Measurements from ENCODE around the gene AURKAIP1.
"Not testable (repeated sequence)": the region's sequence is repeated elsewhere in the genome, so short reads cannot be mapped to it uniquely, and the experiment has no call there.

Gene AURKAIP1

DNA sequence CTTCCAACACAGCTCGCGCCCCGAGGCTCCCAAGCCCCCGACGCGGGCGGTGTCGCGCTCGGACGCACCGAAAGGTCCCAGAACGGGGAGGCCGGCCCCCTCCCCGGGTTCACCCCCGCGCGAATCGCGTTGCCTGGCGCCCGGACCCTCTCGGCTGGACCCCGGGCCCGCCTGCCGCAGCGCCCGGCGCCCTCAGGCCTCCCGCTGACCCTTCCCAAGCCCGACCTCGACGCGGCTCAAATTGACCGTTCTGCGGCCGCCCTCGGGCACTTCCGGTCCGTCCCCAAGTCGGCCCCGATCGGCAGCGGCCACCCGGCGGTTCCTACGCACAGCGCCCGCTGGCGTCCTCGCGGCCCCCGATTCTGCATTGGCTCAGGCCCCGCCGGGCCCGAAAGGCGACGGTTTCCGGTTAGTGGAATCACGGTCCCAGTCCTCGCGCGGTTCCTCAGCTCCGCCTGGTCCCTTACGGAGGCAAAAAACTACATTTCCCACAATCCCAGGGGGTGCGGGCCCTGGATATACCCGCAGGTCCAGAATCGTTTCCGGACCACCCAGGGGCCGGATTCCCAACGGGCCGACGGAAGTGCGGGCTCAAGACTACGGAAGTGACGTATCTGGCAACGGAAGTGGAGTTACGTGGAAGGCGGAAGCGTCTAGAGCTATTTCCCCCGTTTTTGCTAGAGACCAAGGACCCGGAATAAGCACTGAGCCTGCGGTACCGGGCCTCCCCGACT is at the start of gene AURKAIP1:
TSS of gene AURKAIP1 (minus strand) at position 279 of the 734 bp plus-strand sequence. CDS start 451 bp downstream, outside the sequence.
- peak; percentile 95 for DNase-seq (ENCODE audit: low read depth)

DNA sequence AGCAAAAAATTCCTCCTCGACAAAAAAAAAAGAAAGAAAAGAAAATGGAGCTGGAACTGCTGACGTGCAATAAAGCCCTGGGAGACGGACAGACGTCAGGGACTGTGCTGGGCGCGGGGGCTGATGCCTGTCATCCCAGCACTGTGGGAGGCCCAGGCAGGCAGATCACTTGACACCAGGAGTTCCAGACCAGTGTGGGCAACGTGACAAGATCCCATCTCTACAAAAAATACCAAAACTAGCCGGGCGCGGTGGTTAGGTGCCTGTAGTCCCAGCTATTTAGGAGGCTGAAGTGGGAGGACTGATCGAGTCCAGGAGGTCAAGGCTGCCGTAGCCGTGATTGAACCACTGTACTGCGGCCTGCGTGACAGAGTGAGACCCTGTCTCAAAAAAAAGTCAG is 49.7 kb upstream of the AURKAIP1 start:
- DNase-seq (ENCODE audit: low read depth): no peak

DNA sequence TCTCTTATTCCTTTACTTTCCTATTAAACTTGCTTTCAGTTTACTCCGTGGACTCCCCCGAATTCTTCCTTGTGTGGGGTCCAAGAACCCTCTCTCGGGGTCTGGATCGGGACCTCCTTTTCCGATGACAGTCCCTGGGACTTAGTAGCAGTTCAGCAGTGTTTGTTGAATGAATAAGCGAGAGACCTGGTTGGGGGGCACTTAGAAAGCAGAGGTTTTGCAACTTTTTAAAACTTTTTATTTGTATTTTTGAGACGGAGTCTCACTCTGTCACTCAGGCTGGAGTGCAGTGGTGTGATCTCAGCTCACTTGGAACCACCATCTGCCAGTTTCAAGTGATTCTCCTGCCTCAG is 48.2 kb upstream of the AURKAIP1 start:
- DNase-seq (ENCODE audit: low read depth): no peak

DNA sequence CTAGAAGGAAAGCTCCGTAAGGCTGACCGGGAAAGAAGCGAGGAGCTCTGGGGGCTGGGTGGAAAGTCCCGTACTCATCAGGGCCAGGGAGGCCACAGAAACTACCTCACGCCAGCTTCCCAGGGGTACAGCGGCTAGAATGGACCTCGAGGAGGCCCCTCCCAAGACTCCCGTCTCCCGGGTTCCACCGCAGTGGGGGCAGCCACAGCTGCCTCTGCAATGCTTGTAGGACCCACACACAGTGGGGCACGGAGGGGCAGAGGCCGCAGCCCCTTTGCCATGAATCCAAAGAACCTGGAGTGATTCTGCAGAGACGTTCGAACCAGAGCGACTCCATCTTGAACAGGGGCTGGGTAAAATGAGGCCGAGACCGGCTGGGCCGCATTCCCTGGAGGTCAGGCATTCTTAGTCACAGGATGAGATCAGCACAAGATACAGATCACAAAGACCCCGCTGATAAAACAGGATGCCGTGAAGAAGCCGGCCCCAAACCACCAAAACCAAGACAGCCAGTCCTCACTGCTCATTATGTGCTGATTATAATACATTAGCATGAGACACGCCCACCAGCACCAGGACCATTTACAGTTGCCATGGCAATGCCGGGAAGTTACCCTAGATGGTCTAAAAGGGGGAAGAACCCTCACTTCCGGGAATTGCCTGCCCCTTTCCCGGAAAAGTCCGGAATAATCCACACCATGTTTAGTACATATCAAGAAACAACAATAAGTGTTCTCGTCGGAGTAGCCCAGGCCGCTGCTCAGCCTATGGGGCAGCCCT is 47.6 kb upstream of the AURKAIP1 start:
- DNase-seq (ENCODE audit: low read depth): no peak

DNA sequence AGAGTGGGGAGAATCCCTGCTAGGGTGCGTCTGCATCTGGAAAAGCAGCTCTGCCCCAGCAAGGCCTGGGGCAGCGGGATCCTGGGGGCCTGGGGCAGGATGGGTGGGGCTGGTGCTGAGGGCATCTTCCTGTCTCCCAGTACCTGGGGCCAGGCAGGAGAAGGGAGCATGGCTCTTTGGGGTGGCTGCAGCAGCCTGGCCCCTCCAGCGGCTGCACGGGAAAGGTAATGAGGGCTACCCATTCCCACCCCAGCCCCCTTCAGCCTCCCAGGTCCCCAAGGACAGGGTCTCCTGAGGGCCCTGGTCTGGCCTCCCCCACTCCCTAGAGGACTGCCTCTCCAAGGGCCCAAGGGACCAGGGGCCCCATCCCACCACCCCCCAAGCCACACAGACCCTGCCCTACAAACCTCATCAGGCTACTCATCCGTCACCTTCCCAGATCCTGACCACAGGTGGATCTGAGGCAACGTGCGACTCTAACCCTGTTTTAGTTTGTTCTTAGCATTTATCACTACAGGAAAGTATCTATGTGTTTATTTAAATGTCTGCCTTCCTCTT is 47.0 kb upstream of the AURKAIP1 start:
- no peak for DNase-seq (ENCODE audit: low read depth)

DNA sequence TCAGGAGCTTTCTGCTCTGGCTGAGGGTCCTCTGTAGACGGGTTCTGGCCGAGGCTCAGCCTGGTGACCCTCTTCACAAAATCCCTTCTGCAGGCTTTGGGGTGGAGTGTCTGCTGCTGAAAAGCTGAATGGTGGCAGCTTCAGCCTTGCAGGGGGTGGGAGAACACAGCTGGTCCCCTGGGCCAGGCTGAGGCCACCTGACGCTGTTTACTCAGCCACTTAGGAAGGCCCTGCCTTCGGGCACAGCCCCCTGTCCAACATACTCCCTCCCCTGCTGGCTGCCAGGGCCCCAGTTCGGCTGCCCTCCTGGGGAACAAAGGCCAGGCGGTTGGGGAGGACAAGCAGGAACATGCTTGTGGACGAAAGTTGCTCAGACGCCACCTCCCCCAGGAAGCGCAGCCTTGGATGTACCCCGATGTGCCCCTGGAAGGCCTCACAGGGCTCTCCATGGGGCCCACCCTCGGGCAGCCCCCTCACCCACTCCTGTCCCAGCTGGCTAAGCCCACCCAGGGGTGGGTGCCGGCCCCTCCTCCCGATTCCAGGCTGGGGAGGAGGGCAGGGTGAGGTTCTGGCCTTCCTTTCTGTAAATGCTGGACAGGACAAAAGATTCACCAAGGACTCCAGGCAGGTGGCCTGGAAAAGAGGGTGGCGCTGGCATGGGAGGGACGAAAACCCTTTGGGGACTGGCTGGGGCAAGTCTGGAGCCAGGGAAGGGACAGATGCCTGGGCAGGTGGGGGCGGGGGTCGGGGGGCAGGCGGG is 46.3 kb upstream of the AURKAIP1 start, which contains the start of gene ANKRD65:
TSS of gene ANKRD65 (minus strand) at position 130 of the 760 bp plus-strand sequence. CDS start 271 bp downstream, outside the sequence.
- DNase-seq (ENCODE audit: low read depth): no peak

DNA sequence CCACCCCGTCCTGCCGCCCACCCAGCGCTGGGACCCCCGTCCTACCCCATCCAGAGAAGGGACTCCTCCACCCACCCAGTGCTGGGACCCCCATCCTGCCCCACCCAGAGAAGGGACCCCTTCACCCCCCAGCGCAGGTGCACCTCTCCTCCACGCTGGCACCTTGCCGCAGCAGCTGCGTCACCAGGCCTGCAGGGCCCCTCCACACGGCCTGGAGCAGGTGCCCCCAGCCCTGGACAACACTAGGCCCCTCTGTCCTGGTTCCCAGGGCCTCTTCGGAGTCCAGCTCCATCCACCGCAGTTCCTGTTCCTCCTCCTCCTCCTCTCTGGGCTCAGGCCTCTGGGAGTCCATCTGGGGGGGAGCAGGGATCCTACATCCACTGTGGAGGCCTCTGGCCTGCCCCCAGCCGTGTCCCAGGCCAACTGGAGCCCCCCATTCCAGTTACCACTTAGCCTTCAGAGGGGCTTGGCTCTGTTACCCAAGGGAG is 45.7 kb upstream of the AURKAIP1 start:
- no peak for DNase-seq (ENCODE audit: low read depth)

DNA sequence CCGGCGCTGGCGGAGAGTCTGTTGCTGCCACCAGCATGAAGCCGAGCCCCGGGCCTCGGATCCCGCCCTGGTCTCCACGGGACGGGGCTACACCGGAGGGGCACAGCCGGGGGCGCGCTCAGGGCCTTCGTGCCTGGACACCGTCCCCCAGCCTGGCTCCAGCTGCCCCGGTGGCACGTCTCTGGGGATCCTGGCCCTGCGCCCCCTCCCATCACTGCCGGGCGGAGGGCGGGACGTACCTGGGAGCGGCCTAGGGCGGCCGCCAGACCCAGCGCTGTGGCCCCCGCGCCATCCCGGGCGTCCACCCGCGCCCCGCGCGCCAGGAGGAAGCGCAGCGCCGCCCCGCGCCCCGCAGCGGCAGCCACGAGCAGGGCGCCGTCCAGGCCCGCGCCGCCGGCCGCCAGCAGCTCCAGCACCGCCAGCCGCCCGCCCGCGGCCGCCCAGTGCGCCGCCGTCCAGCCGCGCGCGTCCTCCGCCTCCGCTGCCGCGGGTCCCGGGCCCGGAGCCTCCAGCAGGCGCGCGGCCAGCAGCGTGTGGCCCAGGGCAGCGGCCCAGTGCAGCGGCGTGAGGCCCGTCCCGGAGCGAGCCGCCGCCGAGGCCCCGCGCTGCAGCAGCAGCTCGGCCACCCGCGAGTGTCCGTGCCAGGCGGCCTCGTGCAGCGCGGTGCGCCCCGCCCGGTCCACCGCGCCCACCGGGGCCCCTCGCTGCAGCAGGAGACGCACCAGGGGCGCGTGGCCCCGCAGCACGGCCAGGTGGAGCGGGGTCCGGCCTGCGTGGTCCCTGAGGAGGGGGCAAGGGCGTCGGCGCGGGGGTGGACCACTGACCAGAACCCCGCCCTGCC is 45.0 kb upstream of the AURKAIP1 start:
- DNase-seq (ENCODE audit: low read depth): no peak

DNA sequence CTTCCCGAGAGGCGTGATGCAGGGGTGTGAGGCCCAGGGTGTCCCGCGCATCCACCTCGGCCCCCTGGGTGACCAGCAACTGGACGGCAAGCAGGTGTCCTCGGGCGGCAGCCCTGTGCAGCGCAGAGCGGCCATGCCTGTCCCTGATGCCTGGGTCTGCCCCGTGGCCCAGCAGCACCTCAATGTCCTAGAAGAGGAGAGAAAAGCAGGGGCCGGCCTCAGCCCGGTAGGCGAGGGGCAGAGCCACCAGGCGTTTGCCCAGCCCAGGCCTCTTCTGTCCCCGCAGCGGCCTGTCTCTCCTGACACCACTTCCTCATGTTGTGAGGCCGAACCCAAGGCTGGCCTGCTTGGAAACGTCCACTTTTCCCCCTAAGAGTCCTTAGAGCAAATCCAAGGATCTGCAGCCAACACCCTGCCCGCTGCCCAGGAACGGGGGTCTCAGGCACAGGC is 44.4 kb upstream of the AURKAIP1 start:
- DNase-seq (ENCODE audit: low read depth): no peak

DNA sequence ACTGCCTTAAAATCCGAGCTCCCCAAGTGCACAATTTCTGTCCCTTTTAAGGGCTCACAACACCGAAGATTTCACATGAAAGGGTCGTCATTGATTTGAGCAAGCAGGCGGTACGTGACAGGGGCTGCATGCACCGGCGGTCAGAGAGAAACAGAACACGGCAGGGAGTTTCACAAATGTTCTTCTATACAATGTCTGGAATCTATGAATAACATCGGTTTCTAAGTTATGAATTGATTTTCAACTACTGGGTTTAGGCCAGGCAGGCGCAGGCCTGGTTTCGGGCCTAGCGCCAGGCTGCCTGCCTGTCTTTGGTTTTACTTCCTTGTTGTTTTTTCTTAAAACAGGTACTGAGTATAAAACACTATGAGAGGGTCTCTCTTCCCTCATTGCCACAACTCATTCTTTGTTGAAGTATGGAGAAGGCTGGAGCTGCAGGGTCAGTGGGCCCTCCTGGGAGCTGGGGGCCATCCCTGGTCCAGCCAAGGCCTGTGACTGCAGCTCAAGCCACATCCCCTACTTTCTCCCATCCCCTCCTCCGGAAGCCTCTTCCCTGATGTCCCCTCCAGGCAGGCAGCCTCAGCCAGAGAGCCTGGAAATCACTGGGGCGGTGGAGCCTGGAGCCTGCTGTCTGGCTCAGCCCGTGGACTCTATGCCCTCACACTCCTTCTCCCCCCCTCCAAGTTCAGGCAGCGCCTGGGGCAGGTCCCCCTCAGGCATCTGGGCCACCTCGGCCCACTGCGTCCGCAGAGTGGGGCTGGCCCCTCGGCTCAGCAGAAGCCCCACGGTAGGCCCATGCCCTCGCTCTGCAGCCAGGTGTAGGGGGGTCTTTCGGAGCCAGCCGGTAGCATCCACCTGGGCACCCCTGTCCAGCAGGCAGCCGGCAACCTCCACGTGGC is 43.7 kb upstream of the AURKAIP1 start:
- no peak for DNase-seq (ENCODE audit: low read depth)

DNA sequence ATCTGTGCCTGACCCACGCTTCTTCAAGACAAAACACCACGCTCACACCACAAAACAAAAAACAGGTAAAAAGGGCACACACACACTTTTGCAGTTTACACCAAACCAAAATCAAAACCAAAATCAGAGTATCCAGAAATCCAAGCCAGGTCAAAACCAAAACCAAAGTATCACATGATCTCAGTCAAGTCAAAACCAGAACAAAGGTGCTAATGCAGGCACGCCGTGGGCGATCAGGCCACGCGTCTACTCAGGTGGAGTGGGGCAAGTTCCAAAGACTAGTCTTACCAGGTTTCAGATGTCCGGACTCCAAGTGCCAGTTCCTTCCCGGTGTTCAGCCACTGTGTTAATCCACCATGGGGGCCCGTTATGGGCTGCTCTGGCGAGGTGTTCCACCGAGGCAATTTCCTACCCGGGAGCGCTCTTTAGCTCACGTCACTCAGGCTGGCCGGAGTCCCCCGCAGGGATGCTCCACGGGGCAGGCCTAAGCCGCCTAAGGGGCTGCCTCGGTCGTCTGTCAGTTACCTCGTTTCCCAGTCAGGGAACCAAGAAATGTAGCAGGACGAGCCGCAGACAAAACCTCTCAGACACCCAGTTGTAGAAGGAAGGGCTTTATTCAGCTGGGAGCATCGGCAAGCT is 42.9 kb upstream of the AURKAIP1 start:
- not testable (repeated sequence) for DNase-seq (ENCODE audit: low read depth)

DNA sequence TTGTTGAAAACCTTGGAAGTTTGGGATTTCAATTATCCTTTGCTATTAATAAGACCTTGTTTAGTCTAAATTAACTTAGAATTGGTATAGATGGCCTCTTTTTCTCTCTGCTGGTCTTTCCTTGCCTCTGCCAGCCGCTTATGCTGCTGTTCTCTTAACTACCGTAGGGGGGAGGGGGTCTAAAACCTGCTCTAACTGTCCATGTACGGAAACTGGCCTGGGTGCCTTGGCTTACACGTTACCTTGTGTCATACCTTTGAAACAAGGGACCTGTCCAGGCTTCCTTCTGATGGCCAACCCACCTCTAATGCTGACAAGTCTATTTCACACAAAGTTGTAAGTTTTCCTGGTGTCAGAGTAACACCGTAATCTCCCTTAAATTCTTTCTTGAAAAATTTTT is 42.4 kb upstream of the AURKAIP1 start:
- not testable (repeated sequence) for DNase-seq (ENCODE audit: low read depth)

DNA sequence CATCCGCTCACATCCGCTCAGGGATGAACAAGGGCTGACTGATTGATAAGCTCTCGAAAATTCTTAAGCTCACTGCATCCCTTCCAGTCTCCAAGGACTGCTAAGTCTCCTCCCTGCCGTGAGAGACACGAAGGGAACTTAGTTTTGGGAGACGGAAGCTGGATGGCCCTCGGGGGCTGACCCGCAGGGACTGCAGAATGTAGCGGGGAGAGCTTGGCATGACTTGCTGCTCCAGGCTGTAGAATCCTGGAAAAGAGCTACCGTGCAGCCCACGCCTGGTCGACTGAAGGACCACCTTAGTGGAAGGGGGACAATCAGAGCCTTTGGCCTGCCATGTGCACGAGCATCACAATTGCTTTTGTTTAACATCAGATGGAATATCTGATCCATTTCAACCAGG is 40.7 kb upstream of the AURKAIP1 start:
- no peak for DNase-seq (ENCODE audit: low read depth)

DNA sequence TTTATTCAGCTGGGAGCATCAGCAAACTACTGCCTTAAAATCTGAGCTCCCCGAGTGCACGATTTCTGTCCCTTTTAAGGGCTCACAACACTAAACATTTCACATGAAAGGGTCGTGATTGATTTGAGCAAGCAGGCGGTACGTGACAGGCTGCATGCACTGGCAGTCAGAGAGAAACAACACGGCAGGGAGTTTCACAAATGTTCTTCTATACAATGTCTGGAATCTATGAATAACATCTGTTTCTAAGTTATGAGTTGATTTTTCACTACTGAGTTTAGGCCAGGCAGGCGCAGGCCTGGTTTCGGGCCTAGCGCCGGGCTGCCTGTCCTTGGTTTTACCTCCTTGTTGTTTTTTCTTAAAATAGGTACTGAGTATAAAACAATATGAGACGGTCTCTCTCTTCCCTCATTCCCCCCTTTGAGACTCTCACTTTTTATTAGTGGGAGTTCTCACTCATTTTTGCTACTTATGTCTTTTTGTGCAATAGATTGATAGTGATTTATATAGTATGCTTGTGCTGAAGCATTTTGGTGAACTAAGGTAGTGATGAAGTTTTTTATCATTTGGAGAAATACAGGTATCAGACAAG is 37.4 kb upstream of the AURKAIP1 start:
- not testable (repeated sequence) for DNase-seq (ENCODE audit: low read depth)

DNA sequence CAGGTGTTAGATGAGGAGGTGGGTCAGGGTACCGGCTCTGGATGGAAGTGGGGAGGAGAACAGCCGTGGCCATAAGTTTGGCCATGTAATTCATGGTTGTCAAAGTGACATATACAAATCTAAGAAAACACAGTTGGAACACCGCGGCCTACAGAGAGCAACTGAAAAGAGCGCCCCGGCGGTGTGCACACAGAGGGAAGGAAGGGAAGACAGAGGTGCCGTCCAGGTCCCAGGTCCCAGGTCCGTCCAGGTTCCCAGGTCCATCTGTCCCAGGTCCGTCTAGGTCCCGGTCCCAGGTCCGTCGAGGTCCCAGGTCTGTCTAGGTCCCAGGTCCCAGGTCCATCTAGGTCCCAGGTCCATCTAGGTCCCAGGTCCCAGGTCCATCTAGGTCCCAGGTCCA is 36.6 kb upstream of the AURKAIP1 start:
- DNase-seq (ENCODE audit: low read depth): no peak

DNA sequence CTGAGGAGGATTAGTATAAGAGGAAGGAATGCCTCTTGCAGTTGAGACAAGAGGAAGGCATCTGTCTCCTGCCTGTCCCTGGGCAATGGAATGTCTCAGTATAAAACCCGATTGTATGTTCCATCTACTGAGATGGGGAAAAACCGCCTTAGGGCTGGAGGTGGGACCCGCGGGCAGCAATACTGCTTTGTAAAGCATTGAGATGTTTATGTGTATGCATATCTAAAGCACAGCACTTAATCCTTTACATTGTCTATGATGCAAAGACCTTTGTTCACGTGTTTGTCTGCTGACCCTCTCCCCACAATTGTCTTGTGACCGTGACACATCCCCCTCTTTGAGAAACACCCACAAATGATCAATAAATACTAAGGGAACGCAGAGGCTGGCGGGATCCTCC is 35.2 kb upstream of the AURKAIP1 start:
- DNase-seq (ENCODE audit: low read depth): not testable (repeated sequence)

DNA sequence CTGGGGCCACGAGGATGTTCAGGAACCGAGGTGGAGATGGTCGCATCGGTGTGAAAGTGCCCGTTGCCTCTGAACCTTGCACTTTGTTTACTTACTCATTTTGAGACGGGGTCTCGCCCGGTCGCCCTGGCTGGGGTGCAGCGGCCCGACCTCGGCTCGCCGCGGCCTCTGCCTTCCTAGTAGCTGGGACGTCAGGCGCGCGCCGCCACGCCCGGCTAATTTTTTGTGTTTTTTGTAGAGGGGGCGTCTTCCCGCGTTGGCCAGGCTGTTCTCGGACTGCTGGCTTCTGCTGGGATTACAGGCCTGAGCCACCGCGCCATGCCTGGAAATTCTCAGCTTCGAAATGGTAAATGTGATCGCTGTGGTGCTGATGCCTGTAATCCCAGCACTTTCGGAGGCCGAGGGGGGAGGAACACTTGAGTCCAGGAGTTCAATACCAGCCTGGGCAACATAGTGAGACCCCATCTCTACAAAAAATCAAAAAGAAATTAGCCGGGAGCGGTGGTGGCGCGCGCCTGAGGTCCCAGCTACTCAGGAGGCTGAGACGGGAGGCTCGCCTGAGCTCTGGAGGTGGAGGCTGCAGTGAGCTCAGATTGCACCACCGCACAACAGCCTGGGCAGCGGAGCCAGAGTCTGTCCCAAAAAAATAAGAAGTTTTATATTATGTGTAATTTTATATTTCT is 32.8 kb upstream of the AURKAIP1 start:
- no peak for DNase-seq (ENCODE audit: low read depth)

DNA sequence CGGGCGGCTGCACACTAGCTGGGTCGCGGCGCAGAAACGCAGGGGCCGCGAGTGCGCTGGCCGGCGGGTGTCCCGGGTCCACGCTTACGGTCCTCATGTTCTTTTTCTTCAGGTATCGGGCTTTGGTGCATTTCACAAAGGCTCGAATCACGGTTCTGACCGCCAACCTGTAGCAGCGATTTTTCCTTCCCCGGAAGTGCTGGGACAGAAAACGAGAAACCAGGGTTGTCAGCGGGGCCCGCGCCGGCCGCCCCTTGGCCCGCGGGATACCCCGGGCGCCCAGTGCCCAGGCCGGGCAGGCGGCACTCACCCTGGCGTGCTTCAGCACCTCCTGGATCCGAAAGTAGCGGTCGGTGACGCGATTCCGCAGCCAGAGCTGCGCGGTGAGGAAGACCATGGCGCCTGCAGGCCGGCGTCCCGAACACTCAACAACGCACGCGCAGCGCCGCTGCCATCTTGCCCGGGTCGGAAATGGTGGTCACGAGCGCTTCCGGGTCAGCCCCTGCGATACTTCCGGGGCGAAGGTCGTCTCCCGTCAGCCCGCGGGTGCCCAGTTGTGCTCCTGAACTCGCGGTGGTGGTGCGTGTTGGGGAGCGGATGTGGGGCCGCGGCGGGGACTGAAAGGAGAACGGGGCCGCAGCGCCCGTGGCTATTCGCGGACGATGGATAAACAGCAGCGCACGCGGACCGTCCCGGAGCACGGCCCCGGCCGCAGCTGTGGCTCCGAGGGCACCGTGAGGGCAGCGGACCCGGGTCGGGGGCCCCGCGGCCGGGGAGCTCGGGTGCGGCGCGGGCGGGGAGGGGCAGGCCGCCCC is 32.0 kb upstream of the AURKAIP1 start, which contains the start of gene MRPL20:
TSS of gene MRPL20 (minus strand) at position 473 of the 815 bp plus-strand sequence. CDS start at position 397, 76 bp downstream.
- DNase-seq (ENCODE audit: low read depth): peak; percentile 95

All from activated T-cell treated with anti-CD3 and anti-CD28 coated beads for 24 hours (primary cell).